WTC11 (cell line): ENCODE data around the gene ZNF428. TPM values are rescaled to one million over a fixed set of nuclear protein-coding genes. Genes with fewer than 3 reads are reported as not detected.

ENCODE experiments used
- ATAC-seq: fragments of 200-7000 bp; cut with Tn5 transposase; 2 replicates; pipeline ENCODE4 v1.10.0; 2021; ENCODE audit warnings: mild to moderate bottlenecking, moderate library complexity
- CTCF ChIA-PET: fragments of 300-600 bp; sonication (Branson Sonifier 250); formaldehyde crosslinking; loops from one replicate; lab custom pipeline; 2021; ENCODE audit warnings: antibody characterized with exemption; lab: Charles Lee
- POLR2A ChIA-PET: fragments of 350-600 bp; sonication (Branson Sonifier 250); formaldehyde crosslinking; loops from one replicate; lab custom pipeline; 2021; ENCODE audit warnings: antibody characterized with exemption; lab: Charles Lee
- DNase-seq: peaks from one replicate; pipeline ENCODE4 v3.0.0; 2021; ENCODE audit warnings: low spot score
- H3K27ac Mint-ChIP-seq: 2 replicates; pipeline ENCODE4 v1.8.0; 2021; ENCODE audit warnings: mixed read lengths
- H3K27me3 Mint-ChIP-seq: 2 replicates; pipeline ENCODE4 v1.8.0; 2021; ENCODE audit warnings: low read depth, mild to moderate bottlenecking, moderate library complexity, mixed read lengths
- H3K36me3 Mint-ChIP-seq: 2 replicates; pipeline ENCODE4 v1.8.0; 2021; ENCODE audit warnings: mixed read lengths
- H3K4me1 Mint-ChIP-seq: 2 replicates; pipeline ENCODE4 v1.8.0; 2022; ENCODE audit warnings: mixed read lengths
- H3K4me3 Mint-ChIP-seq: 2 replicates; pipeline ENCODE4 v1.8.0; 2021; ENCODE audit warnings: mild to moderate bottlenecking, moderate library complexity, mixed read lengths
- H3K9me3 Mint-ChIP-seq: 2 replicates; pipeline ENCODE4 v1.8.0; 2021; ENCODE audit warnings: mixed read lengths
- AFF4 ChIP-seq: sonication (generic); formaldehyde crosslinking; IDR thresholded peaks from 2 replicates; pipeline ENCODE4 v1.8.1; 2023; ENCODE audit warnings: mild to moderate bottlenecking, missing genetic modification reagents, borderline replicate concordance
- AR ChIP-seq: fragments of 250-450 bp; sonication (Bioruptor Pico); IDR thresholded peaks from 2 replicates; pipeline ENCODE4 v1.9.0; 2021; ENCODE audit warnings: mild to moderate bottlenecking
- ATF1 ChIP-seq: sonication (generic); formaldehyde crosslinking; IDR thresholded peaks from 2 replicates; pipeline ENCODE4 v1.8.1; 2023; ENCODE audit warnings: mild to moderate bottlenecking, moderate library complexity, missing genetic modification reagents
- CREB1 ChIP-seq: sonication (generic); formaldehyde crosslinking; IDR thresholded peaks from 2 replicates; pipeline ENCODE4 v1.8.0; 2023; ENCODE audit warnings: mild to moderate bottlenecking, missing genetic modification reagents
- GABPB1 ChIP-seq: sonication (generic); formaldehyde crosslinking; IDR thresholded peaks from 2 replicates; pipeline ENCODE4 v1.8.1; 2023; ENCODE audit warnings: mild to moderate bottlenecking, missing genetic modification reagents
- JUN ChIP-seq: sonication (generic); formaldehyde crosslinking; IDR thresholded peaks from 2 replicates; pipeline ENCODE4 v1.8.0; 2023; ENCODE audit warnings: mild to moderate bottlenecking, missing genetic modification reagents
- MAX ChIP-seq: sonication (generic); formaldehyde crosslinking; IDR thresholded peaks from 2 replicates; pipeline ENCODE4 v1.8.0; 2022; ENCODE audit warnings: mild to moderate bottlenecking, missing genetic modification reagents
- MLX ChIP-seq: sonication (generic); formaldehyde crosslinking; IDR thresholded peaks from 2 replicates; pipeline ENCODE4 v1.8.1; 2023; ENCODE audit warnings: mild to moderate bottlenecking, missing genetic modification reagents, moderate library complexity
- NFATC4 ChIP-seq: fragments of 250-450 bp; sonication (Bioruptor Pico); IDR thresholded peaks from 2 replicates; pipeline ENCODE4 v1.9.0; 2021; ENCODE audit warnings: mild to moderate bottlenecking
- NR2C2 ChIP-seq: sonication (generic); formaldehyde crosslinking; IDR thresholded peaks from 2 replicates; pipeline ENCODE4 v1.8.0; 2022; ENCODE audit warnings: mild to moderate bottlenecking, missing genetic modification reagents
- RELA ChIP-seq: sonication (generic); formaldehyde crosslinking; IDR thresholded peaks from 2 replicates; pipeline ENCODE4 v1.8.1; 2022; ENCODE audit warnings: missing genetic modification reagents, mild to moderate bottlenecking, borderline replicate concordance
- SP1 ChIP-seq: sonication (generic); formaldehyde crosslinking; conservative IDR thresholded peaks from 2 replicates; pipeline ENCODE4 v1.8.1; 2022; ENCODE audit warnings: missing genetic modification reagents
- ZNF317 ChIP-seq: sonication (generic); formaldehyde crosslinking; IDR thresholded peaks from 2 replicates; pipeline ENCODE4 v1.8.1; 2023; ENCODE audit warnings: low read depth, mild to moderate bottlenecking, moderate library complexity, missing genetic modification reagents, borderline replicate concordance
- ZNF423 ChIP-seq: fragments of 250-450 bp; sonication (Bioruptor Pico); IDR thresholded peaks from 2 replicates; pipeline ENCODE4 v2.1.2; 2022; ENCODE audit warnings: mild to moderate bottlenecking, moderate library complexity
- ZNF532 ChIP-seq: fragments of 250-450 bp; sonication (Bioruptor Pico); IDR thresholded peaks from 2 replicates; pipeline ENCODE4 v1.9.0; 2021; ENCODE audit warnings: mild to moderate bottlenecking, borderline replicate concordance
- total RNA-seq: library from RNA; stranded (reverse); gene quantifications from 3 replicates; pipeline ENCODE4 v1.2.3, GENCODE V29; 2021

ZNF428 gene
- total RNA-seq, 1 experiment from 2014 or later: 20.1 TPM

- no peak overlapping the region for H3K4me3 Mint-ChIP-seq
- no peak for TF ChIP-seq MLX (CRISPR knock-in tag)
- no peak for TF ChIP-seq MAX
- no peak for TF ChIP-seq NR2C2 (CRISPR knock-in tag)
- no peak for TF ChIP-seq SP1 (CRISPR knock-in tag)
- no peak for TF ChIP-seq GABPB1
- TF ChIP-seq AR (CRISPR knock-in tag): no peak
- TF ChIP-seq ATF1 (CRISPR knock-in tag): no peak
- TF ChIP-seq CREB1 (CRISPR knock-in tag): no peak
- no peak for TF ChIP-seq ZNF317 (CRISPR knock-in tag)
- TF ChIP-seq AFF4 (CRISPR knock-in tag): no peak
- no peak for TF ChIP-seq JUN (CRISPR knock-in tag)
- TF ChIP-seq ZNF532 (CRISPR knock-in tag): no peak
- no peak for TF ChIP-seq RELA (CRISPR knock-in tag)
- no peak for TF ChIP-seq NFATC4
- no peak for TF ChIP-seq ZNF423 (CRISPR knock-in tag)
- no peaks in the 10 kb centered on the region for H3K9me3 Mint-ChIP-seq
- DNase-seq: no peak
- no peaks in the 10 kb centered on the region for H3K27me3 Mint-ChIP-seq
- ChIA-PET CTCF (interaction anchor here (2.5 to 2.8 kb wide), 2 partner anchors 26 to 34 kb away, joined by 14 to 16 read pairs; partner anchors contain the start of genes IRGQ and ZNF576), POLR2A (interaction anchor here (0.7 kb wide), 1 partner anchor 1128 kb away, joined by 3 read pairs; no protein-coding TSS in a partner anchor)
- H3K36me3 Mint-ChIP-seq: no peaks in the 10 kb centered on the region; the same call in 1 of the 2 replicates
- no peak for ATAC-seq
- peaks cover 7% of the 10 kb centered on the region for H3K4me1 Mint-ChIP-seq
- no peak overlapping the region for H3K27ac Mint-ChIP-seq
These were observed 49.8 kb downstream of the ZNF428 start for GRCh38 chr19:43569657-43570056.
